CD4-positive, alpha-beta memory T cell (primary cell): ENCODE measurements around the gene SPON1. TPM values are rescaled to one million over a fixed set of nuclear protein-coding genes. Genes with fewer than 3 reads are reported as not detected.

ENCODE experiments used
- CTCF ChIA-PET: fragments of 350-600 bp; sonication (Branson Sonifier 250); formaldehyde crosslinking; loops from one replicate; lab custom pipeline; 2021; ENCODE audit warnings: inconsistent platforms; ENCODE audit not compliant: partially characterized antibody; lab: Charles Lee
- POLR2A ChIA-PET: fragments of 350-600 bp; sonication (Branson Sonifier 250); formaldehyde crosslinking; loops from one replicate; lab custom pipeline; 2021; ENCODE audit not compliant: partially characterized antibody; lab: Charles Lee
- DNase-seq, 5 donors: peaks; one replicate each; pipeline versions ENCODE4 v3.0.0 to v3.0.0-alpha.2; 2020 to 2022; ENCODE audit warnings: mixed read lengths in 1 of 5
- H3K27ac ChIP-seq: one replicate; pipeline ENCODE4 v1.7.0; 2013; ENCODE audit warnings: low read depth, low read length
- H3K27me3 ChIP-seq: 2 replicates; pipeline ENCODE4 v1.7.0; 2013; ENCODE audit warnings: mild to moderate bottlenecking, low read length, moderate library complexity; ENCODE audit not compliant: insufficient read depth
- H3K36me3 ChIP-seq: 2 replicates; pipeline ENCODE4 v1.7.0; 2013; ENCODE audit warnings: mild to moderate bottlenecking, low read length, moderate library complexity; ENCODE audit not compliant: insufficient read depth
- H3K4me1 ChIP-seq: 2 replicates; pipeline ENCODE4 v1.7.0; 2013; ENCODE audit warnings: mild to moderate bottlenecking, low read length, moderate library complexity; ENCODE audit not compliant: insufficient read depth
- H3K4me3 ChIP-seq, 2 donors: one replicate each; pipeline ENCODE4 v1.7.0; 2013; ENCODE audit warnings: low read length in 2 of 2, mild to moderate bottlenecking in 1 of 2
- H3K9me3 ChIP-seq, 2 donors: one replicate each; pipeline ENCODE4 v1.7.0; 2013; ENCODE audit warnings: low read length in 2 of 2, control low read depth in 1 of 2; ENCODE audit not compliant: control insufficient read depth in 1 of 2
- H3K27ac Mint-ChIP-seq, 7 donors: one replicate each; pipeline ENCODE4 v1.8.0; 2020 to 2021; ENCODE audit warnings: mixed read lengths in 7 of 7, mild to moderate bottlenecking in 6 of 7, inconsistent platforms in 3 of 7, moderate library complexity in 3 of 7
- H3K27me3 Mint-ChIP-seq, 2 donors: one replicate each; pipeline ENCODE4 v1.8.0; 2020 to 2021; ENCODE audit warnings: mixed read lengths in 2 of 2
- H3K36me3 Mint-ChIP-seq, 2 donors: one replicate each; pipeline ENCODE4 v1.8.0; 2020 to 2021; ENCODE audit warnings: mixed read lengths in 2 of 2, inconsistent platforms in 1 of 2, mild to moderate bottlenecking in 1 of 2
- H3K4me1 Mint-ChIP-seq, 4 donors: one replicate each; pipeline ENCODE4 v1.8.0; 2020 to 2021; ENCODE audit warnings: mixed read lengths in 4 of 4, mild to moderate bottlenecking in 1 of 4
- H3K4me3 Mint-ChIP-seq, 8 donors: one replicate each; pipeline ENCODE4 v1.8.0; 2020 to 2021; ENCODE audit warnings: mixed read lengths in 8 of 8, mild to moderate bottlenecking in 7 of 8, moderate library complexity in 6 of 8, inconsistent platforms in 3 of 8
- H3K9me3 Mint-ChIP-seq, 8 donors: one replicate each; pipeline ENCODE4 v1.8.0; 2020 to 2021; ENCODE audit warnings: mixed read lengths in 8 of 8, mild to moderate bottlenecking in 5 of 8, inconsistent platforms in 3 of 8, moderate library complexity in 1 of 8
- intact Hi-C: fragments of 100-400 bp; cut with micrococcal nuclease; formaldehyde crosslinking; loops from one replicate; pipeline ENCODE4 v1.15.1; 2023
- polyA plus RNA-seq, 2 donors: library from polyadenylated mRNA; unstranded; fragments of 300-500 nt; fragmentation: Illumina TruSeq; gene quantifications; one replicate each; pipeline ENCODE4 v1.2.3, GENCODE V29; 2021
- total RNA-seq, 2 experiments: library from RNA; stranded (reverse); gene quantifications; one replicate each; pipeline ENCODE4 v1.2.3, GENCODE V29; 2021

The SPON1 gene
- total and polyA plus RNA-seq, 4 experiments from 2014 or later = 2.0 to 60.4 (median 30.6) TPM

- peak overlapping the region in 1 of 7 donors; percentile 16 for H3K27ac Mint-ChIP-seq
- no peaks in the 10 kb centered on the region for H3K4me1 ChIP-seq
- H3K4me3 Mint-ChIP-seq = no peak overlapping the region
- intact Hi-C loops = no loop called here
- no peak overlapping the region for H3K27ac ChIP-seq
- no peaks in the 10 kb centered on the region for H3K9me3 Mint-ChIP-seq
- H3K27me3 Mint-ChIP-seq = peaks cover 0 to 2% of the 10 kb centered on the region in 2 donors
- H3K4me1 Mint-ChIP-seq = peaks cover 0 to 2% (median 0%) of the 10 kb centered on the region in 4 donors
- CTCF ChIA-PET = no interaction called here
- H3K27me3 ChIP-seq = no peaks in the 10 kb centered on the region
- no peaks in the 10 kb centered on the region for H3K36me3 Mint-ChIP-seq
- H3K36me3 ChIP-seq = no peaks in the 10 kb centered on the region
- POLR2A ChIA-PET = no interaction called here
- DNase-seq = no peak
- no peak overlapping the region for H3K4me3 ChIP-seq
- no peaks in the 10 kb centered on the region for H3K9me3 ChIP-seq
Observed at GRCh38 chr11:14190992-14191778, 228.7 kb downstream of the SPON1 start.

- Histone ChIP-seq H3K27ac (no peak overlapping the region), H3K4me1 (no peaks in the 10 kb centered on the region), H3K4me3 (no peak overlapping the region), H3K27me3 (no peaks in the 10 kb centered on the region), H3K36me3 (no peaks in the 10 kb centered on the region), H3K9me3 (no peaks in the 10 kb centered on the region)
- intact Hi-C loops = no loop called here
- peaks cover 0 to 2% of the 10 kb centered on the region in 2 donors for H3K27me3 Mint-ChIP-seq
- no peak overlapping the region for H3K27ac Mint-ChIP-seq
- POLR2A ChIA-PET = no interaction called here
- CTCF ChIA-PET = interaction anchor here (0.9 kb wide), 1 partner anchor 45 kb away, joined by 3 read pairs; no protein-coding TSS in a partner anchor
- no peak for DNase-seq
- no peaks in the 10 kb centered on the region for H3K9me3 Mint-ChIP-seq
- H3K36me3 Mint-ChIP-seq = no peaks in the 10 kb centered on the region
- no peak overlapping the region for H3K4me3 Mint-ChIP-seq
- H3K4me1 Mint-ChIP-seq = peaks cover 0 to 2% (median 0%) of the 10 kb centered on the region in 4 donors
Observed at GRCh38 chr11:14193644-14194043, 231.1 kb downstream of the SPON1 start.

- intact Hi-C loops = no loop called here
- no peaks in the 10 kb centered on the region for H3K27me3 Mint-ChIP-seq
- H3K36me3 ChIP-seq = no peaks in the 10 kb centered on the region
- peak overlapping the region; percentile 9 to 70 (median 58) for H3K4me3 Mint-ChIP-seq
- H3K4me3 ChIP-seq = peak overlapping the region in 1 of 2 donors; percentile 5
- no peaks in the 10 kb centered on the region for H3K9me3 ChIP-seq
- H3K9me3 Mint-ChIP-seq = no peaks in the 10 kb centered on the region
- no peaks in the 10 kb centered on the region for H3K27me3 ChIP-seq
- H3K4me1 Mint-ChIP-seq = peaks cover 7 to 14% (median 11%) of the 10 kb centered on the region in 4 donors
- H3K27ac Mint-ChIP-seq = peak overlapping the region in 4 of 7 donors; percentile 3 to 74 (median 50)
- H3K4me1 ChIP-seq = peaks cover 7% of the 10 kb centered on the region
- ChIA-PET POLR2A (no interaction called here), CTCF (no interaction called here)
- no peak overlapping the region for H3K27ac ChIP-seq
- no peak for DNase-seq
- no peaks in the 10 kb centered on the region for H3K36me3 Mint-ChIP-seq
Observed at GRCh38 chr11:14202251-14203196, 240.0 kb downstream of the SPON1 start.

- no peak overlapping the region for H3K27ac Mint-ChIP-seq
- peaks cover 7 to 14% (median 12%) of the 10 kb centered on the region in 4 donors for H3K4me1 Mint-ChIP-seq
- Histone ChIP-seq H3K27ac (no peak overlapping the region), H3K27me3 (no peaks in the 10 kb centered on the region), H3K9me3 (no peaks in the 10 kb centered on the region), H3K36me3 (no peaks in the 10 kb centered on the region), H3K4me3 (no peak overlapping the region), H3K4me1 (peaks cover 7% of the 10 kb centered on the region)
- intact Hi-C loops = no loop called here
- no peaks in the 10 kb centered on the region for H3K27me3 Mint-ChIP-seq
- H3K9me3 Mint-ChIP-seq = no peaks in the 10 kb centered on the region
- no peaks in the 10 kb centered on the region for H3K36me3 Mint-ChIP-seq
- DNase-seq = no peak
- no peak overlapping the region for H3K4me3 Mint-ChIP-seq
- POLR2A ChIA-PET = no interaction called here
- CTCF ChIA-PET = no interaction called here
Observed at GRCh38 chr11:14203321-14203720, 240.8 kb downstream of the SPON1 start.

- intact Hi-C loops = no loop called here
- Histone ChIP-seq H3K27me3 (no peaks in the 10 kb centered on the region), H3K4me3 (no peak overlapping the region), H3K36me3 (no peaks in the 10 kb centered on the region), H3K4me1 (no peaks in the 10 kb centered on the region), H3K9me3 (no peaks in the 10 kb centered on the region), H3K27ac (no peak overlapping the region)
- Mint-ChIP-seq H3K9me3 (peaks cover 0 to 4% (median 0%) of the 10 kb centered on the region in 8 donors), H3K27me3 (peaks cover under 1 to 1% of the 10 kb centered on the region in 2 donors), H3K4me1 (no peaks in the 10 kb centered on the region), H3K36me3 (no peaks in the 10 kb centered on the region), H3K27ac (no peak overlapping the region), H3K4me3 (no peak overlapping the region)
- DNase-seq = no peak
- ChIA-PET CTCF (interaction anchor here (0.8 to 1.1 kb wide), 2 partner anchors 37 to 441 kb away, joined by 3 read pairs; no protein-coding TSS in a partner anchor), POLR2A (interaction anchor here (0.6 kb wide), 1 partner anchor 676 kb away, joined by 3 read pairs; no protein-coding TSS in a partner anchor)
Observed at GRCh38 chr11:14212986-14213385, 250.5 kb downstream of the SPON1 start.

GRCh38 chr11:14218728-14219127 is 256.2 kb downstream of the SPON1 start:
- ChIA-PET POLR2A (no interaction called here), CTCF (no interaction called here)
- Histone ChIP-seq H3K4me1 (no peaks in the 10 kb centered on the region), H3K4me3 (no peak overlapping the region), H3K27ac (no peak overlapping the region), H3K27me3 (no peaks in the 10 kb centered on the region), H3K9me3 (no peaks in the 10 kb centered on the region), H3K36me3 (no peaks in the 10 kb centered on the region)
- Mint-ChIP-seq H3K4me3 (no peak overlapping the region), H3K36me3 (no peaks in the 10 kb centered on the region), H3K27me3 (peaks cover 0 to 2% of the 10 kb centered on the region in 2 donors), H3K9me3 (no peaks in the 10 kb centered on the region), H3K4me1 (no peaks in the 10 kb centered on the region), H3K27ac (no peak overlapping the region)
- intact Hi-C loops = no loop called here
- no peak for DNase-seq
